GM18870 (cell line): ENCODE measurements around the gene SMAD7.

Source experiments
- ATAC-seq: cut with Tn5 transposase; IDR thresholded peaks from one replicate; pipeline ENCODE4 v1.9.1; 2021; ENCODE audit warnings: moderate library complexity; ENCODE audit not compliant: unreplicated experiment

SMAD7 gene

DNA sequence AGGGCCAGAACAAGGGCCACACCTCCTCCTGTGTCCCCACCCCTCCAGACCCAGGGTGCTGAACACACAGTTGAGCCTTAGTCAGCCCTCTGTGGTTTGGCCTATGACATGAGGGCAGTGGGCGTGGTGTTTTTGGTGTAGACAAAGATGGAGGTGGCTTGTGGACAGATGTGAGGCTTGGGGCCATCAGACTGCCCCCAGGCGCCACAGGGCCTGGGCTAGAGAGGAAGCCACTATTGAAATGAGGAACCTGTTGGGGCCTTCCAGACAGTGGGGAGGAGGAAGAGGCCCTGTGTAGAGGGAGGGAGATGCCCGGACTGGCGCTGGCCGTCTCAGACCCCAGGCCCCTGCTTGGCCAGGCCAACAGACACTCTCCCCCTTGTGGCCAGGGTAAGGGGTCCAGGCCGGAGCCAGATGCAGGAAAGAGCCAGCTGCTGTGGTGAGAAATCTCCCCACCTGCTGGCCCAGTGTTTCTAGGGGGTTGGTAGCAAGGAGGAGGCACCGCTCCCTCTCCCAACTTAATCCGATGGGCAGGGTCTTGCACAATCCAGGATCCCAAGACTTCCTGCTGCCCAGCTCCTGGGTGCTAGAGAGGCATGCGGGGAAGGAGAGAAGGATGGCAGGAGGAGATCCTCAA is 53.8 kb downstream of the SMAD7 start:
- ATAC-seq = no peak

GRCh38 chr18:48896326-48896874 is 54.4 kb downstream of the SMAD7 start:
- ATAC-seq = no peak

GRCh38 chr18:48894799-48895346 is 55.9 kb downstream of the SMAD7 start:
- no peak for ATAC-seq

GRCh38 chr18:48893608-48894600 is 56.9 kb downstream of the SMAD7 start:
- no peak for ATAC-seq

DNA sequence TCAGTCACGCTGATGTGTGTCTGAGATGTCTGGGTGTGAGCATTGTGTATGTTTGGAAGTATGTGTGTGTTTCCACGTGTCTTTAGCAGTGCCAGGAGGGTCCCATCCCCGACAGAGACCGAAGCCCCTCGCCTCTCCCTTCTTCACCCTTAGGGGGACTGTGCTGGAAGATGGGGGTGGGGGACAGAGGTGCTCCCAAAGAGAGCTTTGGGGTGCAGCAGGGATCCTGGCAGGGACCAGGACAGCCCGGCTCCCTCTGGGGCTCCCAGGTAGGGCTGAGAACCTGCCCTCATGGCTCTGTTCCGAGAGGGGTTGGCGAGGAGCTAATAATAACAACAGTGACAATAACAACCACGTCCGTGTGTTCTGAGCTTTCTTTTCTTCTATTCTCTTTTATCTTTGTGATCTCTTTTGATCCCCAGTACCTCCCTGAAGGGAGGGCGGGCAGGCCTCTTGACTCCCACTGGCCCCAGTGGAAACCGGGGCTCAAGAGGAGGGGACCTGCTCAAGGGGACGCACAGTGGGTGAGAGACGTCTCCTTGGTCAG is 57.6 kb downstream of the SMAD7 start:
- no peak for ATAC-seq

- ATAC-seq = no peak
These were observed 58.5 kb downstream of the SMAD7 start for GRCh38 chr18:48892146-48892855.

GRCh38 chr18:48891721-48892120 is 59.0 kb downstream of the SMAD7 start:
- no peak for ATAC-seq

- no peak for ATAC-seq
These were observed 60.6 kb downstream of the SMAD7 start for GRCh38 chr18:48889981-48890762.

- no peak for ATAC-seq
These were observed 61.4 kb downstream of the SMAD7 start for GRCh38 chr18:48889115-48889941.

- no peak for ATAC-seq
These were observed 62.0 kb downstream of the SMAD7 start for GRCh38 chr18:48888773-48889080.

- no peak for ATAC-seq
These were observed 62.6 kb downstream of the SMAD7 start for GRCh38 chr18:48887905-48888772.

DNA sequence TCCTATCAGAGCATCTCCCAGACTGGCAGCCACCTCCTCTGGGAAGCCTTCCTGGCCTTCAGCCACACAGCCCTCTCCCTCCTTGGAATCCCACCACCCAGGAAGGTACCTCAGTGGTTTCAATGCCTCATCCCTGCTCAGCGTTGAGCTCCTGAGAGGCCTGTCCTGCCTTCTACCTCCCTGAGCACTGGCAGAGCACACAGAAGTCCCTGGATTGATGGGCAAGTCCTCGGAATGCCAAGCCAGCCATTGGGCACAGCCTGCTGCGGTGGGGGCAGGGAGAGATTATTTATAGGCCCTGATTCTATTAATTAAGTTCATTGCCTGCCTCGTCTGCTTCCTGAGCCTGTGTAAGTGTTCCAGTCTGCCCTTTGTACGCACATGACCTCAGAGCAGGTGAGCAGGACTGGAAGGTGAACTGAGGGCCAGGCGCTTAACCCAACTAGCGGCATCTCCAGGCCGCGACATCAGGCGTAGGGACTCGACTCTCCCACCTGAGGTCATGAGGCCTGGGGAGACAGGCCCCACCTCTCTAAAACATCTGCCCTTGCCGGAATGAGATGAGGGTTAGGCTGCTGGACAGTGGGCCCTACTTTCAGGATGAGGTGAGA is 63.4 kb downstream of the SMAD7 start:
- no peak for ATAC-seq

GRCh38 chr18:48886520-48887293 is 64.1 kb downstream of the SMAD7 start:
- no peak for ATAC-seq

DNA sequence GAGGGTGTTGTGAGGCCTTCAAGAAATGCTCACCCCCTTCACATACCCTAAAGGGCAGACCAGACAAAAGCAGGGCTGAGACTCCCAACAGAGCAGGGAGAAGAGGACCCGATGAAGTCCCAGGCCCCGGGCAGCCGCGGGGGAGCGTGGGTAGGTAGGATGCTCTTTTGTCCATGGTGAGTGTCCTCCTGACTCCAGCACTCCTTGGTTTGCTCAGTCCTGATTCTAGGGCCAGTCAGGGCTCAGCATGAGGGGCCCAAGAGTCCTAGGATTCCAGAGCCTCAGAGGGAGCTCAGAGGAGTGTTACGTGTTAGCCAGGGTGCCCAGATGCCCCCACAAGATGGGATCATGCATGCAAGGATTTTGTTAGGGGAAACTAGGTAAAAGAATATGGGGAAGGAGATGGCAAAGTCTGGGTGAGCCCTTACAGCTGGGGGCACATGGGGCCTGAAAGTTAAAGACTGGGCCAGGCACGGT is 64.8 kb downstream of the SMAD7 start:
- ATAC-seq = no peak

GRCh38 chr18:48885266-48885923 is 65.4 kb downstream of the SMAD7 start:
- no peak for ATAC-seq

DNA sequence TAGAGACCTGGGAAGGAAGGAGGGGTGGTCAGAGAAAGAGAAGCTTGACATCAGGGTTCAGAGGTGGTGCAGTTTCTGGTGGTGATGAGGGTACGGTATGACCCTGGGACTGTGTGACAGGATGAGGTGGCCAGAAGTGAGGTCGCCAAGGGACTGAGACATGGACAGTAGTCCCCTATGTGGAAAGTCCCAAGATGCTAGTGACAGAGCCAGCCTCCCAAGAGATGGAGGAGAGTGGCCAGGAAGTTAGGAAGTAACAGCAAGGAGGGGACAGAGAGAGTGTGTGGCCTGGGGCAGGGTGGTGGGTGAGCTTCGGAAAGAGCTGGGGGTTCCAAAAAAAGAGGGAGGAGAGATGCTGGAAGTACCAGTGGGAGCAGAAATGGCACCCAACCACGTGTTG is 66.0 kb downstream of the SMAD7 start:
- no peak for ATAC-seq
